HT1080 (cell line): ENCODE measurements around the gene ISM1. TPM values are rescaled to one million over a fixed set of nuclear protein-coding genes. Genes with fewer than 3 reads are reported as not detected.

Source experiments
- DNase-seq: peaks from one replicate; pipeline ENCODE4 v3.0.0-alpha.2; 2015; ENCODE audit warnings: low read depth
- total RNA-seq: library from RNA; depleted of rRNA; stranded (reverse); fragments of >200 nt; shearing (Covaris generic); gene quantifications from 2 replicates; pipeline ENCODE4 v1.2.3, GENCODE V29; 2014

Gene ISM1
- total RNA-seq, 1 experiment from 2014 or later: 2.6 TPM

DNA sequence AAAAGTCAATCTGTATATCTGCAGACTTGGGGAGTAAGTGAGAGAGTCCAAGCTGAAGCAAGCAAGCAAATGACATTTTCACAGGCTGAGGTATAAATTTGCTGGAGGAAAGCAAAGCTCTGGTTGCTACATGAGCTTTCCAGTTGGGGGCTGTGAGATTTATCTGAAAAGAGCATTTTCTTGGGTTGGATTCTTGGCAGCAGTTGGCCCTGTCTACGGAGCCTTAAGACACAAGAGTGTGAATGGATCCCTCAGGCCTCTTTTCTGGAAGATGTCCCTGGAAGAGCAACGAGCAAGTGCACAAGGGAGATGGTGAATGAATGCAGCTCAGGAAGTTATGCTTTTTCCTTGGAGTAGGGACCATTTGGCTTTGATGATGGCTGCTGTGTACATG lies 30.8 kb downstream of the ISM1 start:
- DNase-seq: no peak

DNA sequence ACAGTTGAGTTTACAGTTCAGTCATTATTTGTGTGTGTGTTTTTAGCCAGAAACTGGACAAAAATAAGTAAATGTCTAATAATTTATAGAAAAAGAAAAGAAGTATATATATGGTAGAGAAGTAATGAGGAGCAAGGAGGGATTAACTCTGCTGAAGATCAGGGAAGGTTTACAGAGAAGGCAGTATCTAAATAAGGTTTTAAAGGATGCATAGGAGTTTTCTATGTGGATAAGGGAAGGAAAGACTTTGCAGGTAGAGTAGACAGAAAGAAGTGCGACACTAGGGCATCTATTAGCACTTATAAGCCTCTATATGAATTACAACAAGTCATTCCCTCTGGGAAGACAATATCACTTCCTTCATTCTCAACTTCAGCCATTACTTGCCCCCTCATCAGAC lies 34.3 kb downstream of the ISM1 start:
- no peak for DNase-seq

DNA sequence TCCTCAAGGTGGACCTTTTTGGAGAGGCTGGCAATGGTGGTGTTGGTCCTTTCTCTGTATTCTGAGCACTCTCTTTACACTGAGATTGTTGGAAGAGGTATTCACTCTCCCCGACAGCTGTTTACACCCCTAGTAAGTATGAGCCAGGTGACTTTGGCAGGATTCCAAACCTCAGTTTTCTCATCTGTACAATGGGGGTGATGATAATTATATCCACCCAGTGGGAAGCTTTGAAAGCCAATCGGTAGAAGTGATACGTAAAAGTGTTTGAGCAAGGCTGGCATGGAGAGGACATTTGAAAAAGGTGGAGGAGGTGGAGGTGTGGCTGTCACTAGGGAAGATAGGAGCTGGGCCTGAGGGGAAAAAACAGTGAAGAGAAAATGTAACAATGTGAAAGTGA lies 35.5 kb downstream of the ISM1 start:
- no peak for DNase-seq

DNA sequence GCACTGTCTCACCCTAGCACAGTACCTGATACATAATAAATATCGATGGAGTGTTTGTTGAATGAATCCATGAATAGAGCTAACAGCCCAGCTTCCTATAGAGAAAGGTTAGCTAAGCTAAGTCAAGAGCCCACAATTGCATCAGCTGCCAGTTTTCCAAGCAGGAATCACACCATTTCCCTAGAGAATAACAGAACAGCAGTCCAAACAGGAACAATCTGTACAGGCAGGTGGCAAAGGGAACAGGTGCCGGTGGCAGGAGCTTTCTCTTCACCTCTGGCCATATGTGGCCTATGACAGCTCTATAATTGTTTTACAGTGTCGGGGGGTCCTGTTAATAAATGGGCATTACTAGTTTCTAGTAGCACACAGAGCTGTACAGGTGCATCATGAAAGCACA lies 38.8 kb downstream of the ISM1 start:
- DNase-seq: no peak

DNA sequence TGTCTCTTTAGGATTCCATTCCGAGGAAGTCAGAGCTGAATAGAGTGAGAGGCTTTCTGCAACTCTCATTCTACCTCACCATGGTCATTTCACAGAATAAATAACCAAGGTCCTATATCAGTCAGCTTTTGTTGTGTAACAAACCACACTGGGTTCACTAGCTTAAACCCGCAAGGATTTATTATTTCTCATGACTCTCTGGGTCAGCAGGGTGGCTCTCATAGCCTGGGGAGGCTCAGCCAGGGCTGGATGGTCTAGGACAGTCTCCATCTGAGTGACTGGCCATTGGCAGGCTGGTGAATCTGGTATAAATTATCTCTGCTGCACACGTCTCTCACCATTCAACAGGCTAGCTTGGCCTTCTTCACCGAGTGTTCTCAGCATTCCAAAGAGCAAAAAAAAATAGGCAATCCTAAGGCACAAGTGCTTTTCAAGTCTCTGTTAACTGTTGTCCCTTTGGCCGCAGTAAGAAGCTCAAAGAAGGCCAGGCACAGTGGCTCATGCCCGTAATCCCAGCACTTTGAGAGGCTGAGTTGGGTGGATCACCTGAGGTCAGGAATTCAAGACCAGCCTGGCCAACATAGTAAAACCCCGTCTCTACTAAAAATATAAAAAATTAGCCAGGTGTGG lies 39.7 kb downstream of the ISM1 start:
- DNase-seq: no peak

DNA sequence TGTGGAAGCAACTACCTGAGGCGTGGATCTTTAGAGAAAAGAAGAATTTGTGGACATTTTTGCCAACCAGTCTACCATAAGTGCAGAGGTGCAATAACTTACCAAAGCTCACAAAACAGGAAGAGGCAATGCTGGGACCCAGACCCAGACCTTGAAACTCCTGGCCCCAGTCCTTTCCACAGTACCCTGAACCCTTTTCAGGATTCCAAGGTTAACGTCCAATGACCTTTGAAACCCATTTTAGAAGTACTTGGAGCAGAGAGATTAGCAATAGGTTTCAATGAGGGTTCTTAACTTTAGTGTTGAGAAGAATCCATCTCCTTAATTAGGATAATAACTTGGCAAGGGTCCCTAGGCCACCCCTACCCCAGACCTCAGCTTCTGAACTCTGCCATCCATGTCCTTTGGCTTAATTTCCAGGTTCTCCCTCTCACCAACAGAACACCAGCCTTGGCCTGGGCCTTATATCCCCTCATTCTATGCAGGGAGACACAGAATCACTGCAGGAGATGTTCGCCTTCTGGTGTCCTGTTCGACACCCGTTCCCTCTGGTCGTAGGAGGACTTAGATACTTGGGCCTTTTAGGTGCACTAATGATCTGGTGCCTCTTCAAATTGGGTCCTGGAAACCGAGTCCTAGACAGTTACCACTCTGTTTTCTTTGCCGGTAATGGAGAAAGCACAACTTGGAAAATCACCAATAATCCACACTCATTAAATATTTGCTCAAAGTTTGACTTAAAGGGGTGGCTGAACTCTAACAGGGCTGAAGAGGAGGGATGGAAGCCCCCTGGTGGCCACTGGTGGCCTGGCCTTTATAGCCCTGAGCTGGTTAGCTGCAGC lies 40.6 kb downstream of the ISM1 start:
- peak; percentile 69 for DNase-seq

DNA sequence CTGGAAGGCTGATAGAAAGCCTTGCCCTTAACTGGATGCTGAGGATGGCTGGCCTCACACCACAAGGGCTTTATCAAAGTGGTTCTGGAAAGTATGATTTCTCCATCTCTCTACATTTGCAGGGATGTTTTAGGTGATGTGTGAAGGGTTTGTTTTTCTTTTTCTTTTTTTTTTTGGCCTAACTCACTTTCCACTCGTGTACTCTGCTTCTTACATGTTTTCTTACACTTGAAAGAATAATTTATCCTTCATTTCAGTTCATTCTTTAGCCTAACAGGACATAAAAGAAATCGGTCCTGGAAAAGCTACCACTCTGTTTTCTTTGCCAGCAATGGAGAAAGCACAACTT lies 41.2 kb downstream of the ISM1 start:
- no peak for DNase-seq

DNA sequence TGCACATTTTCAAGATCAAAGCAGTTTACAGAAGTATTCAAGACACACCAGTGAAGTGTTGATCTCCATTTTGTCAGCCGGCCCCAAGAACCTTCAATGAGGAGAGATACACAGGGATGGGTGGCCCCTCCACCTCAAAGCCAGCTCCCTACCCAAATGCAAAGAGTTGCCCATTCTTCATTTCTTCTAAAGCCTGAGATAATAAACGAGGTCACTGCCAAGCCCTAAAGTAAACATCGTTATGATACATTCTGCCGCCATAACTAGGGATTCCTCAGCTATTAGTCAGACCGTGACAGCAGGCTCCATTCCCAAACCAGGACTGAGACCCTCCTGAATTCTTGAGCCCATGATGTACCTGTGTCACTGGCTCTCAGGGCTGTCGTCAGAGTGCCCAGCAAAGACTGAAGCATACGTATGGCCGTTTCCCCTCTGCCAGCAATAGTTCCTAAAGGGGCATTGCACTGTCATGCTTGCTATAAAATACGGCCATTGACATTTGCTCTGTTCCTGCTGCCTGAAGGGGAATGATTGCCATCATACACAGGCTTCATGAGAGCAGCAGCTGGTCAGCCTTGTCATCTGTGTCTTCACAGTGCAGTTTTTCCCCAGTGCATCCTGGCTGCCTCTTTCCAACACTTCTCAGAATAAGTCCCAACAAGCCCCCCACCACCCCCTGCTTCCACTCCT lies 41.7 kb downstream of the ISM1 start:
- peak; percentile 39 for DNase-seq

DNA sequence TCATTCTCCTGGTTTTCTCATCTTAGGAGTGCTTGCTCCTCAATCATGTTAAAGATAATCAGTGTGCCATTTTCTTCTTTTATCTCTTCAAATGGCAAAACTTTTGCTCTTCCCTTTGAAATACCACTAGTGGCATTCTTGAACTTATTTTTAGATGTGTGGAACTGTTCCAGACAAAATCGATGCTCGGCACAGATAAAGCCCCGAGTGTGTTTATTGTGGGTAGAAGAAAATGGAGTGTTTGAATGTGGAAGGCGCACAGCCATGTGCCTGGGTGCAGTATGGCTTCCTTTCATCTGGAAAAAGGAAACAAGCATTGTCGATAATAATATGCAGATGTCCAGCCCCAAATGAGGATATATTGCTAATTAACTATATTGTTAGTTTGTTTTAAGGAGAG lies 42.4 kb downstream of the ISM1 start:
- DNase-seq: no peak

DNA sequence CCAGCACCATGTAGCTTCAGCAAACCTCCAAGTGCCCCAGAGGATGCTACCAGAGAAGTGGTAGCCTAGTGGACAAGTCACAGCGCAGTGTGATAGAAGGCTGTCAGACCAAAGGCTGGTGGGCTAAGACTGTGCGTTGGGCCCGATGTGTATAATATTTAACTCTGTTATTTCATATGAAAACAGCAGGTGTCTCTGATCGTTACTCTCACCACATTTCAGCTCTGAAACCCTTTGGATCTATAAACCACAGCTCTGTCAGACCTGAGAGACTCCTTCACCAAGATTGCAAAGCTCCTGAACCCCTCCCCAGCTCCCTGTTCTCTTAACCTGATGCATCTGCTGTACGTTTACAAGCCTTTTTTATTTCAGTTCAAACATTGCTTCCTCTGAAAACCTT lies 43.8 kb downstream of the ISM1 start:
- no peak for DNase-seq

DNA sequence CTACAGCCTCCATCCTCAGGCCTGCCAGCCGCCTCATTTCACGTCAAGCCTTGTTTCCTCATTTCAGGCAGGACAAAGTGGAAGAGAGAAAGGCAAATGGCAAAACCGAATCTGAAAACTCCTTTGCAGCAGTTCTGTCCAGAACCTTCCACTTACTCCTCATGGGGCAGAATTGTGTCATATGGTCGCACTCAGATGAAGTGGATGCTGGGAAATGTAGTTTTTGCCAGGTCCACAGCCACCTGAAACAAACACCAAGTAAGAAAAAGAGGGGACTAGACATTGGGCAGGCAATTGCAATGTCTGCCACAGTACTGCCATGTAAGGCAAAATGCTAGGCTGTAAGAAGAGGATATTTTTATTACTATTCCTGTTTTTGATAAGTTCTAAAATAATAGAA lies 44.9 kb downstream of the ISM1 start:
- DNase-seq: no peak

DNA sequence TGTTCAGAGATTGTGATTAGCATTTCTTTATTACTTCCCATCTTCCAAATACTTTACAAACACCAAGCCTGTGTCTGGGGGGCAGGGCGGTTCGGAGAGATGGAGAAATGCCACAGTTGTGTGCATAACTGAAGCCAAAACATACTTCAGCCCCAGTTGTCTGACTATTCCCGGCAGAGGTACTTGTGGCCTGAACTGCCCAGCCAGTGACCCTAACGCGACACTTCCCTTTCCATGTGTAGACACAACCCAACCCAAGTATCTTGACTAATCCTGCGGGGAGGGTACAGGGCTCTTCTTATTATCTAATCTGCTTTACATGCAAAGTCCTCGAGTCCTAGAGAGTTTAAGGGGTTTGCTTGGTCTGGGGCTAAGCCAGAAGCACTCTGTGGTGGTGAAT lies 46.2 kb downstream of the ISM1 start:
- no peak for DNase-seq

DNA sequence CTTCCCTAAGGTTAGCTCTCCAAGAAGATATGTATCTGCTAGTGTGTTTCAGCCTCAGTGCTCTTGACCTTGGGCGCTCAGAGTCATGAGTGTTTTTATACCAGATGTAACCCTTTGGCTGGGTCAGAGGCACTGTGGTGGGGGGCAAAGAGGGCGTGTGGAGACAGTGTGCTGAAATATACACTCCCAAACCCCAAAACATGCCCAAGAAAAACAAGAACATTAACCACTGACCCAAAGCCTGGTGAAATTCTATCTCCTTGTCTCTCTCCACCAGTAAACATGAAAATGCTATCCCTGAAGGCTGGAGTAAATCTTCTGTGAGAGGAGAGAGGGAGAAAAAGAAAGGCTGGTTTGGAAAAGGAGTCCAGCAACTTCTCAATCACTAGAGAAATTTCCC lies 47.9 kb downstream of the ISM1 start:
- no peak for DNase-seq

DNA sequence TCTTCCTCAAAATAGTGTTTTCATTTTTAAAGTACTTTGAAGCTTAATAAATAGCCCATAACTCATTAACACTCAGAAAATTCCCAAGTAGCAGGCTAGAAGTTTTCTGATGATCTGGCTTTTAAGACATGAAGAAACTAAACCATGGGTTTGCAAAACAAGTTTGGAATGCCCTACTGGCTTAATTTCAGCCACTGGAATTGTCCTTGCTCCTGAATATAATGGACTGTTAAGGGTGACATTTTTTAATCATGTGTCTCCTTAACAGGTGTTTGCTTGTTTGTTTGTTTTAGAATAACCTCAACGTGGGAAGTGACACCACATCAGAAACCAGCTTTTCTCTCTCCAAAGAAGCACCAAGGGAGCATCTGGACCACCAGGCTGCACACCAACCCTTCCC lies 49.1 kb downstream of the ISM1 start:
- no peak for DNase-seq

DNA sequence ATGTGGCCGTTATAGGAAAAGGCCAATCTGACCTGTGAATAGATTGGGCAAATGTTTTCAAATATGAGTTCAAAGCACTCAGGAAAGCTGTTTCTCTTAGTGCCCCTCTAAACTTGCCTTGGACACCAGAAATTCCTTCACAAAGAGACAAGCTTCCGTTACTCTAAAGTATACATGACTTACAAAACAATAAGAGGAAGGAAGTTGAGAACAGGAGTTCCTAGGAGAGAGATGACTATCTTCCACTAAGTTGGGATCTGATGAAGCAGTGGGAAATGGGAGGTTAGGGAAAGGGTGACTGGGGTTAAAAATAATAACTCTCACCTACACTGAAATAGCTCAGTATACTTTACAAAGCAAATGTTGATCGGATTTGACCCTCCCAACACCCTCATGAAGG lies 50.0 kb downstream of the ISM1 start:
- DNase-seq: no peak

DNA sequence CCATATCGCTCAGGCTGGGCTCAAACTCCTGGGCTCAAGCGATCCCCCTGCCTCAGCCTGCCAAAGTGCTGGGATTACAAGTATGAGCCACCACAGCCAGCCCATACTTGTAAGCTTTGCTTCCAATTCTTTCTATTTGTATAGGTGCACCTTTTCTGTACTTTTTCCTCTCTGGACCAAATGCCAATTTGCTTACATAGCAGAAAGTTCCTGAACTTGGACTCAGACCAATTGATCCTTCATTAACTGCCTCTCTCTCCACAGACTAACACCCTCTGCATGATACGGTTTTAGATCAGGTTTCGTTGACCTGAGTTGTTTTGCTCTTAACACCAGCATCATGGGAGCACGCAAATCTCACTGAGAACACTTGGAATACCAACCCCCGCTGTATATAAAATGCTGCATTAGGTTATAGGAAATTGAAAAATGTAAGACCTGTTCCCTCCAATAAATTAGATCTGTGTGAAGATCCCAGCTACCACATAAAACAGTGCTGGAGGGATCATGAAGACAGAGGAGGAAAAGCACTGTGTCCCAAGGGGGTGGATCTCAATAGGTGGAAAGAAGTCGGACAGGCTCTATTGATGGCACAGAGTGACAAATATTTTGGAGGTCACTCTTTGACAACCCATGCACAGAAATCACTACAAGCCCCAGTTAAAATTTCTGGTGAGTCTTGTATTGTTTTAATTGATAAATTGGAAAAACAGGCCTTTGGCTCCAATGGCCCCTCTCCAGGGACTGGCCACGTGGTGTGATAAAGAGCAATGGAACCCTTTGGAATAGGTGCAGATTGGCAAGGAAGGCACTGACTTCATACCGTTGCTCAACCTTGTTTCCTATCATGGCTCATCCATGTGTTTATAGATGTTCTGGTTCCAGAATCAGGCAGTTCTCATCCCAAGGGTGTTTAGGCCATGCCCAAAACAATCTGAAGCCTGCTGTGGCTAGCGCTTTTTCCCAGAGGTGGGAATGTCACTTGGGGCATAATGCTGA lies 51.2 kb downstream of the ISM1 start:
- no peak for DNase-seq

DNA sequence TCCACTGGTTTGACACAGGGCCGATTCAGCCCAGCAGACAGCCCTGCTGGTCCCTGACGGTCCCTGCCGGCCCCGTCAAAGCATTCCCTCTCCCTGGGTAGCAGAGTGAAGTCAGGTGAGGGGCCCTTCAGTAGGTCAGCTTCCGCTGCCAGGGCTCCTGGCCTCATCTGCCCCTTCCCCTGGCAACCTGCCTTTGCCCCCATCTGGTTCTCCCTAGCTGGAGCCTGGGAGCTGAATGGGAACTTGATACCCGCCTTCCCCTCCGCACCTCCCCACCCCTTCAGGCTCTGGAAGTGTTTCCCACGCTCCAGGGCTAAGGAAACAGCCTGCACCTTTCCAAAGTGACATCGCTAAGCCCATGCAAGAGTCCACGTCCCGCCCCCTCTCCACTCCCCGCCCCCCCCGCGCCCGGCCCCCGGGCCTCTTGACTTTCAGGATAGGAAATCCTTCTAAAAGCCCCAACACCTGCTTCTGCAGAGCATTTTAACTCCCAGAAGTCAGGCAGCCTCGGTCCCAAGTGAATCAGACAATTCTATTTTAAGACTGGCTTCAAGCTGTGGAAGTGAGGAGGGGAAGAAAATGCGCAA lies 53.3 kb downstream of the ISM1 start:
- no peak for DNase-seq

DNA sequence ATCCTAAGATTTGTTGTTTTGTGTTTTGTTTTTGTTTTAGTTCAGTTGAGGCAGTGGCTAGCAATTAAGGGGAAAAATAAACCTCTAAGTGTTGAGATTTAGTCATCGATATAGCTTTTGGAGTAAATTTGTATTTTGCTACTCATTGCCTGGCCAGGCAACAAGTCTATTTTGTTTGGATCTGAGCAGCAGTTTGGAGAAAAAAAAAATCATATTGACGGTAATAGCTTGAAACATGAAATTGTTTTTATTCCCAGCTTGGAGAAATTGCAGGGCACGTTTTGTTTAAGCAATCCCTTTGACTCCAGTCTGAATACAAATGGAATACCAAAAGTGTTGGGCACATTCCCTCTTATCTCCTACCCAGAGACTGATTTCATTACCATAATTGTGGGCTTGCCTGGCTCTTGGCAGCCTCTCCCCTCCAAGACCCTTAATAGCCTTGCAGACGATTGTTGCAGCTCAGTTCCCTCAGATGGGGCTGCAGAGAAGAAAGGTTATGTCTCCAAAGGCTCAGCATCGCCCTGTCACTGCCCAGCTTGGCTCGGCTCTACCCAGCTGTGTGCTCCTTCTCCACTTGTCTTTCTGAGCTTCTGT lies 56.0 kb downstream of the ISM1 start:
- no peak for DNase-seq

DNA sequence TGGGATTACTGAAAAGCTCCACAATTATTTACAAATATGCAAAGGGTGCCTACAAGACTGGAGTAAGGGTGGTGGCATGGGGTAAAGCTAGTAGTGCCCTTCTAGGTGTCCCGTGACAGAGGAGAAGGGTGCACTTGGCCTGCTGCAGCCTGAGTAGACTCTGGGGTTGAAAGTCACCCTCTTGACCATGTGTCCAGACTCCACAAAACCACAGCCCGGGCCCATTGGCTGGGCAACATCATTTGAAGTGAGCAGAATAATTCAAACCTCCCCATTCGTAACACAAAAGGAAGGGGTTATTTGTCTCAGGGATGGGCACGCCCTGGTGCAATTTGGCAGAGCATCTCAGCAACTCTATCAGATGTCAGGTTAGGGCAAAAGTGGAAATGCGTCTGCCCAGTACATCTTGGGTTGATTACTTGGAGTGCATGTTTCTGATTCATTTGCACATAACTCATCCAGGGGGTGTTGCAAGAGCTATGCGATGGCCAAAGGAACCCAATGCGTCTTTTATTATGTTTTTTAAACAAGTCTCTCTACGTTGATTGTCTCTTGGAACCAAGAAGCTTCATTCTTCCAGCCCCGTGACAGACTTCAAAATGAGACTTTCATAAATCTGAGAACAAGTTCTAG lies 56.7 kb downstream of the ISM1 start:
- no peak for DNase-seq
